SU-DHL-6 (cell line): ENCODE data around the gene DTNBP1.

ENCODE experiments used
- EZH2phosphoT487 ChIP-seq: fragments of 200-600 bp; sonication (generic), shearing (Covaris generic); conservative IDR thresholded peaks from 2 replicates; pipeline ENCODE4 v1.6.1; 2018; ENCODE audit warnings: mild to moderate bottlenecking, antibody characterized with exemption, low read length, moderate library complexity, mixed read lengths
- TF ChIP-seq, protein P1 (sequence below): fragments of 200-600 bp; sonication (generic); IDR thresholded peaks from one replicate; pipeline ENCODE4 v1.5.1; 2017; ENCODE audit warnings: antibody characterized with exemption, mild to moderate bottlenecking, low read length, moderate library complexity; ENCODE audit not compliant: insufficient read depth, poor library complexity, severe bottlenecking

DNA sequence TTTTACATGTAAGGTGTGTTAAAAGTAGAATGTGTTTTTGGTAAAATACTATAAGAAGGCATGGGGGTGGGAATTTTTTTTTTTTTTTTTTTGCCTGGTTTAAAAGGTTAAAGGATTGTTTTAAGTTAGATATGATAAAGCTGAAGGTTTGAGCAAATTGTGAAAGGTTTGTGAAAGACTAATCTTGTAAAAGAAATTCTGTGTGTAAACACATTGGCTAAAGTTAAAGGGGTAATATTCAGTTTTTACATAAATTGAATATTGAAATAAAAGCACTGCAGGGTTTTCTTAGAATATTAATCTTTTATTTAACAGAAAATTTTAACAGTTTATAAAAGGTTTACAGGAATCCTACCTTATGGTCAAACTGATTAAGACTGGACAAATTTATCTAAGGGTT is 105.7 kb downstream of the DTNBP1 start:
- no peak for TF ChIP-seq EZH2phosphoT487
- TF ChIP-seq, protein P1, sequence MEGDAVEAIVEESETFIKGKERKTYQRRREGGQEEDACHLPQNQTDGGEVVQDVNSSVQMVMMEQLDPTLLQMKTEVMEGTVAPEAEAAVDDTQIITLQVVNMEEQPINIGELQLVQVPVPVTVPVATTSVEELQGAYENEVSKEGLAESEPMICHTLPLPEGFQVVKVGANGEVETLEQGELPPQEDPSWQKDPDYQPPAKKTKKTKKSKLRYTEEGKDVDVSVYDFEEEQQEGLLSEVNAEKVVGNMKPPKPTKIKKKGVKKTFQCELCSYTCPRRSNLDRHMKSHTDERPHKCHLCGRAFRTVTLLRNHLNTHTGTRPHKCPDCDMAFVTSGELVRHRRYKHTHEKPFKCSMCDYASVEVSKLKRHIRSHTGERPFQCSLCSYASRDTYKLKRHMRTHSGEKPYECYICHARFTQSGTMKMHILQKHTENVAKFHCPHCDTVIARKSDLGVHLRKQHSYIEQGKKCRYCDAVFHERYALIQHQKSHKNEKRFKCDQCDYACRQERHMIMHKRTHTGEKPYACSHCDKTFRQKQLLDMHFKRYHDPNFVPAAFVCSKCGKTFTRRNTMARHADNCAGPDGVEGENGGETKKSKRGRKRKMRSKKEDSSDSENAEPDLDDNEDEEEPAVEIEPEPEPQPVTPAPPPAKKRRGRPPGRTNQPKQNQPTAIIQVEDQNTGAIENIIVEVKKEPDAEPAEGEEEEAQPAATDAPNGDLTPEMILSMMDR: no peak
